GM19035 (cell line): ENCODE results near the gene STRIT1.
"Not testable (repeated sequence)": the region's sequence is repeated elsewhere in the genome, so short reads cannot be mapped to it uniquely, and the experiment has no call there.

Experiments
- ATAC-seq: cut with Tn5 transposase; IDR thresholded peaks from one replicate; pipeline ENCODE4 v1.9.1; 2021; ENCODE audit not compliant: unreplicated experiment

Gene STRIT1

DNA sequence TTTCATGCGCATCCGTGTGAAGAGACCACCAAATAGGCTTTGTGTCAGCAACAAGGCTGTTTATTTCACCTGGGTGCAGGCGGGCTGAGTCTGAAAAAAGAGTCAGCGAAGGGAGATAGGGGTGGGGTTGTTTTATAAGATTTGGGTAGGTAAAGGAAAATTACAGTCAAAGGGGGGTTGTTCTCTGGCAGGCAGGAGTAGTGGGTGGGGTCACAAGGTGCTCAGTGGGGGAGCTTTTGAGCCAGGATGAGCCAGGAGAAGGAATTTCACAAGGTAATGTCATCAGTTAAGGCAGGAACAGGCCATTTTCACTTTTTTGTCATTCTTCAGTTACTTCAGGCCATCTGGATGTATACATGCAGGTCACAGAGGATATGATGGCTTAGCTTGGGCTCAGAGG is 19.0 kb downstream of the STRIT1 start:
- ATAC-seq = not testable (repeated sequence)

GRCh38 chr3:155271343-155271613 is 22.2 kb downstream of the STRIT1 start:
- ATAC-seq = no peak

DNA sequence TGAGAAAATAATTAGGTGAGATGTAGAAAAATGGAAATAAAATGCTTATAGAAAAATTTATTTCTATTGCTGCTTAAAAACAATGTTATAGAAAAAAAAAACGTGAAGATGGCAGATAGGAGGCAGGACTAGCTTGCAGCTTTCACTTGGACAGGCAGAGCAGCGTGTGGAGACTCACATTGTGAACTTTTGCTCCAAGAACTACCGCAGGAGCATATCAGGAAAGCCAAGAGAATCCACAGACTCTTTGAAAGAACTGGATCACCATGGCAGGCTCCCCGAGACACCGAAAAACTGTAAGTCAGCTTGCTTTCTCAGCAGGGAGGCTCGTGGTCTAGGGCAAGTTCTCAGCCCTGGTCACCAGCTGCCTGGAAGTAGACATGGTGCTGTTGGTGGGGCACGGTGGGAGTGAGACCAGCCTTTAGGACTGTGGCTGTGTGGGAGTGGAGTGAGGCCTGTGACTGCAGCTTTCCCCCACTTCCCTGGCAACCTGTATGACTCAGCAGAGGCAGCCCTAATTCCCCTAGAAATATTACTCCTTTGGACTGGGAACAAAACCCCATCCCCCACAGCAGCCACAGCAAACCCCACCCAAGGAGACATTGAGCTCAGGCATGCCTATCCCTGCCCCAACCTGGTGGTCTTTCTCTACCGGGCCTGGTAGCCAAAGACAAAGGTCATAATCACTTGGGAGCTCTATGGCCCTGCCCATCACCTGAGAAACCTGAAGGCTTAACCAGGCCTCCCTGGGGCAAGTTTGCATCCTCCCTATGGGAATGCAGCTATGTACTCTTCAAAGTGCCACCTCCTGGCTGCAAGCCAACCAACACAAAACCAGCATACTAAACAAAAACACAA is 22.8 kb downstream of the STRIT1 start:
- ATAC-seq = no peak

DNA sequence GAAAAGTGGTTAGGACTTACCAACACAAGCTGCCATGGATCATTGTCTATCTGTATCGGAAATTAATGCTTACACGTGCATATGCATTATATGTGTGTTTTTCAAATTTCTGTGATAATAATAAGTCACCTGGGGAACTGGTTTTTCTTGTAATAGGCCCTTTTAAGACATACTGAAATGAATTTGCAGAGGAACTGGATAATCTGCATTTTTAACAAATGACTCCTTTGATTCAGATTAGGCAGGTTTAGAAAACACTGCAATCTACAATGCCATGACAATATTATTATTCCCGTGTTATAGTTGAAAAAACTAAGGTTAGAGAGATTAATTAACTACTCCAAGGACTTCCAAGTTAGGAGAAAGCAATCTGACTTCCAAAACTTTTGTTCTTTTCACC is 23.4 kb downstream of the STRIT1 start:
- no peak for ATAC-seq

GRCh38 chr3:155262855-155263254 is 30.6 kb downstream of the STRIT1 start:
- ATAC-seq = not testable (repeated sequence)

GRCh38 chr3:155262295-155262694 is 31.2 kb downstream of the STRIT1 start:
- no peak for ATAC-seq

- ATAC-seq = no peak
These were observed 39.0 kb downstream of the STRIT1 start for GRCh38 chr3:155254445-155254844.

DNA sequence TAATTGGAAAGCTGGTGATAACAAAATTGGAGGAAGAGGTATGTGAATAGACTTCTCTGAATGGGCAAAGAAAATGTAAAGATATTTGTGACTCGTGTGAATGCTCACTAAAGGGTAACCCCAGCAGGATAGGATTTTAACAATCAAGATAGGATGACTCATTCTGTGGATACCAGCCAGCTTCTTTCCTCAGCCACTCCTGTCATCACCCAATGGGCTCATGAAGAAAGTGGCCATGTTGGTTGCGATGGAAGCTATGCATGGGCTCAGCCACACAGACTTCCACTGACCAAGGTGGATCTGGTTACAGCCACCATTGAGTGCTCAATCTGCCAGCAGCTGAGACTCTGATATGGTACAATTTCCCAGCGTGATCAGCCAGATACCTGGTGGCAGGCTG is 40.9 kb downstream of the STRIT1 start:
- ATAC-seq = no peak

DNA sequence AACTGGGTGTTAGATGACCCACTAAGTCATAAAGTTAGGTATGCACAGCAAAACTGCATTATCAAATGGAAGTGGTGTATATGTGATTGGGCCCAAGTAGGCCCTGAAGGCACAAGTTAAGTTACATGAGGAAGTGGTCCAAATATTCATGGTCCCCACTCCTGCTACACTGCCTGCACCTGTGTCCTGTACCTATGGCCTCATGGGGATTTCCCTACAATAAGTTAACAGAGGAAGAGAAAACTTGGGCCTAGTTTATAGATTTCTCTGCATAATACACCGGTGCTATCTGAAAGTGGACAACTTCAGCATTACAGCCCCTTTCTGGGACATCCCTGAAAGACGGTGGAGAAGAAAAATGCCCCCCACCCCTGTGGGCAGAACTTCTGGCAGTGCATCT is 41.5 kb downstream of the STRIT1 start:
- no peak for ATAC-seq

DNA sequence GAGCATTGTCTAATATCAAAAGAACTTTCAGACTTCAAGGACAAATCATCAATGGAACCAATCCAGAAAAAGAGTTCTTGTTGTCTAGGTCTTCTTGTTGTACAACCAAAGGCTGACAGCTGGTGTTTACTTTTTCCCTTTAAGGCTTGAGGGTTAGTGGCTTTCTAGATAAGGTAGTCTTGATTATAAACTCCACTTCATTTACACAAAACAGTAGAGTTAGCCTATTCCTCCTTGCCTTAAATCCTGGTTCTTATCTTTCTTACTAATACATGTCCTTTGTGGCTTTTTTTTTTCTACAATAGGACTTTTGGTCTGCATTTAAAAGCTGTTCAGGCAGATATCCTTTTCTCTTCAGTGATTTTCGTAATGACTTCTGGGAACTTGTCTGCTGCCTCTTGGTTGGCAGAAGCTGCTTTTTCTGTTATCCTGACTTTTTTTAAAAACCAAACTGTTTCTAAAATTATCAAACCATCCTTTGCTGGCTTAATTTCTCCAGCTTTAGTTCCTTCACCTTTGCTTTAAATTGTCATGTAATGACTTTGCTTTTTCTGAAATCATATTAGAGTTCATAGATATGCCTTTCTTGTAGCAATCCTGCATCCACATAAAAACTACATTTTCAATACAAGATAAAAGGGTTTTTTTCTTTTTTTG is 44.8 kb downstream of the STRIT1 start:
- no peak for ATAC-seq

- no peak for ATAC-seq
These were observed 48.8 kb downstream of the STRIT1 start for GRCh38 chr3:155244699-155245098.

DNA sequence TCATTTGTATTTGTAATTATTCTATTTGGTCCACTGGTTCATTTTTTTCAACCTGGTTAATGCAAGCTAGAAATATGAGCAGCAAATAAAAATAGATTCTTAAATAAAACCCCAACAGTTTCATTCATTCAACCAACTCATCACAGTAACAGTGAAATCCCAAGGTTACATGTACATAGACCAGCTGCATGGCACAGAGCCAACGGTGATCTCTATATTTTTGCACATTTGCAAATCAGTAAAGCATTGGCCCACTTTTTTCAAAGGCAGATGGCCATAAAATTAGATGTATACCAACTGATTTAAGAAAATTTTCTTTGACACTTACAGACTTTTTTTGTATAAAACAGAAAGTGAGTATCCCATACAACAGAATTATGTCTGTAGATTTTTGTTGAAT is 49.3 kb downstream of the STRIT1 start:
- ATAC-seq = no peak

GRCh38 chr3:155243512-155243921 is 50.0 kb downstream of the STRIT1 start:
- no peak for ATAC-seq

DNA sequence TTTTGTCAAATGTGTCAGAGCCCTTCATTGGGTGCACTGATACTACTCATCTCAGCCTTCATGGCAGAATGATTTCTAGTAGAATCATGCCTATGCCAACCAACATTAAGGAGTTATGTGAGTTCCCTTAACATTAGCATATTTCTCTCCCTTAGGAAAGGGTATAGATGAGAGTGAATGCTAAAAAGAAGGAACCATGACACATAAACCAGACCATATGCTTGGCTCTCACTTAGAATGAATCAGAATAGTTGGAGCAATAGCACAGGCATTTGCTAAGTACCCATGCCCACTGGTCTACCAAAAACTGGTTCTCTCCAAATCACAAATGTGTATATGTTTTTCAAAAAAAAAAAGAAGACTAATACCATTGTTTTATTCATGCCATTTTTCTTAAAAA is 51.1 kb downstream of the STRIT1 start:
- no peak for ATAC-seq

GRCh38 chr3:155241579-155241978 is 51.9 kb downstream of the STRIT1 start:
- ATAC-seq = no peak
